IMR-90 (cell line): Measurements from ENCODE around the gene HTRA2. TPM values are rescaled to one million over a fixed set of nuclear protein-coding genes. Genes with fewer than 3 reads are reported as not detected.

Experiments
- ATAC-seq: fragments of 200-7000 bp; cut with Tn5 transposase; 2 replicates; pipeline ENCODE4 v1.9.1; 2020; ENCODE audit warnings: low read depth, mild to moderate bottlenecking, moderate library complexity
- BruUV-seq: library from RNA; stranded (reverse); fragments of 400-500 nt; replicated peaks from 2 replicates; lab custom pipeline; 2021; lab: Mats Ljungman, UMichigan
- CTCF ChIA-PET: fragments of 300-600 bp; formaldehyde crosslinking; extraction: SDS; loops from one replicate; lab custom pipeline; 2021; ENCODE audit warnings: antibody characterized with exemption; lab: Yijun Ruan, JAX
- POLR2A ChIA-PET: fragments of 300-600 bp; sonication (Branson Sonifier 250); formaldehyde crosslinking; loops from one replicate; lab custom pipeline; 2022; ENCODE audit warnings: antibody characterized with exemption; ENCODE audit not compliant: unreplicated experiment; lab: Charles Lee
- DNase-seq: peaks from one replicate; pipeline ENCODE4 v3.0.0; 2013
- H2AFZ ChIP-seq: replicated peaks from 2 replicates; pipeline ENCODE3; 2013; ENCODE audit warnings: low read length, mild to moderate bottlenecking; ENCODE audit not compliant: poor library complexity
- H2AK5ac ChIP-seq: 2 replicates; pipeline ENCODE4 v1.6.1; 2013; ENCODE audit warnings: low read depth, low read length, inconsistent platforms
- H2AK9ac ChIP-seq: replicated peaks from 2 replicates; pipeline ENCODE3; 2013; ENCODE audit warnings: mild to moderate bottlenecking, low read depth, low read length, moderate library complexity; ENCODE audit not compliant: poor library complexity
- H2BK120ac ChIP-seq: 2 replicates; pipeline ENCODE4 v1.6.1; 2013; ENCODE audit warnings: low read depth, low read length, inconsistent platforms
- H2BK15ac ChIP-seq: 3 replicates; pipeline ENCODE4 v1.6.1; 2013; ENCODE audit warnings: low read depth, low read length, inconsistent platforms
- H2BK20ac ChIP-seq: 2 replicates; pipeline ENCODE4 v1.6.1; 2013; ENCODE audit warnings: low read depth, mild to moderate bottlenecking, inconsistent platforms, low read length, moderate library complexity
- H2BK5ac ChIP-seq: 2 replicates; pipeline ENCODE4 v1.6.1; 2013; ENCODE audit warnings: mild to moderate bottlenecking, low read depth, low read length, inconsistent platforms; ENCODE audit not compliant: poor library complexity, severe bottlenecking
- H3K14ac ChIP-seq: replicated peaks from 2 replicates; pipeline ENCODE4 v1.6.1; 2013; ENCODE audit warnings: low read depth, low read length, inconsistent platforms
- H3K18ac ChIP-seq: 2 replicates; pipeline ENCODE4 v1.6.1; 2013; ENCODE audit warnings: low read depth, low read length, control low read depth
- H3K23ac ChIP-seq: 2 replicates; pipeline ENCODE4 v1.6.1; 2013; ENCODE audit warnings: low read depth, low read length, inconsistent platforms
- H3K27ac ChIP-seq: 2 replicates; pipeline ENCODE4 v1.5.1; 2013; ENCODE audit warnings: mild to moderate bottlenecking, control low read depth, low read length; ENCODE audit not compliant: insufficient read depth
- H3K27me3 ChIP-seq: 2 replicates; pipeline ENCODE4 v1.6.1; 2013; ENCODE audit warnings: low read length; ENCODE audit not compliant: control insufficient read depth, insufficient read depth
- H3K36me3 ChIP-seq: 2 replicates; pipeline ENCODE4 v1.6.1; 2013; ENCODE audit warnings: low read length, mixed read lengths; ENCODE audit not compliant: control insufficient read depth, insufficient read depth
- H3K4ac ChIP-seq: 2 replicates; pipeline ENCODE4 v1.6.1; 2013; ENCODE audit warnings: low read depth, low read length, inconsistent platforms
- H3K4me1 ChIP-seq: 2 replicates; pipeline ENCODE4 v1.6.1; 2013; ENCODE audit warnings: low read length, mixed read lengths; ENCODE audit not compliant: control insufficient read depth, insufficient read depth
- H3K4me2 ChIP-seq: 2 replicates; pipeline ENCODE4 v1.6.1; 2013; ENCODE audit warnings: low read depth, mild to moderate bottlenecking, control low read depth, low read length, moderate library complexity
- H3K4me3 ChIP-seq: 2 replicates; pipeline ENCODE4 v1.5.1; 2013; ENCODE audit warnings: low read depth, mild to moderate bottlenecking, control low read depth, low read length, moderate library complexity; ENCODE audit not compliant: insufficient read depth
- H3K56ac ChIP-seq: 2 replicates; pipeline ENCODE4 v1.6.1; 2013; ENCODE audit warnings: low read length, inconsistent platforms; ENCODE audit not compliant: insufficient read depth; ENCODE audit errors: extremely low read depth
- H3K79me1 ChIP-seq, 2 experiments: 2 replicates each; pipeline ENCODE4 v1.6.1; 2013; ENCODE audit warnings: low read length in 2 of 2, inconsistent platforms in 1 of 2, low read depth in 1 of 2
- H3K9ac ChIP-seq: 2 replicates; pipeline ENCODE4 v1.6.1; 2013; ENCODE audit warnings: low read depth, low read length, control low read depth
- H3K9me1 ChIP-seq: 2 replicates; pipeline ENCODE4 v1.6.1; 2013; ENCODE audit warnings: low read length, inconsistent platforms; ENCODE audit not compliant: insufficient read depth
- H3K9me3 ChIP-seq: 2 replicates; pipeline ENCODE4 v1.6.1; 2013; ENCODE audit warnings: low read length; ENCODE audit not compliant: control insufficient read depth, insufficient read depth
- H4K20me1 ChIP-seq: 2 replicates; pipeline ENCODE4 v1.6.1; 2013; ENCODE audit warnings: low read length, inconsistent platforms; ENCODE audit not compliant: insufficient read depth
- H4K5ac ChIP-seq: 2 replicates; pipeline ENCODE4 v1.6.1; 2013; ENCODE audit warnings: mild to moderate bottlenecking, low read depth, low read length, control low read depth
- H4K8ac ChIP-seq, 2 experiments: 2 replicates each; pipeline ENCODE4 v1.6.1; 2013; ENCODE audit warnings: low read depth in 2 of 2, low read length in 2 of 2, control low read depth in 1 of 2, inconsistent platforms in 1 of 2
- H4K91ac ChIP-seq: 2 replicates; pipeline ENCODE4 v1.6.1; 2013; ENCODE audit warnings: low read depth, low read length, inconsistent platforms; ENCODE audit not compliant: insufficient read depth
- ELK1 ChIP-seq: fragments of 150-350 bp; IDR thresholded peaks from 2 replicates; pipeline ENCODE4 v1.6.1; 2016; ENCODE audit warnings: low read depth, mild to moderate bottlenecking, low read length, moderate library complexity, borderline replicate concordance
- WGBS, 2 experiments: methylation state at CpG; one replicate each; pipeline versions ENCODE4 v1.1.5 to v1.1.7; 2013; ENCODE audit warnings: missing lambda C conversion rate in 2 of 2; ENCODE audit not compliant: insufficient read length in 1 of 2; ENCODE audit errors: extremely low coverage in 2 of 2; 5-methylcytosine and 5-hydroxymethylcytosine counted together
- dilution Hi-C: fragments of 300-500 bp; cut with HindIII; formaldehyde crosslinking; loops from one replicate; pipeline ENCODE4 v1.14.3; 2018; ENCODE audit warnings: low sequenced_read_pairs; ENCODE audit not compliant: unreplicated experiment
- in situ Hi-C: fragments of 300-500 bp; cut with MboI; formaldehyde crosslinking; loops from 3 replicates; pipeline ENCODE4 v1.14.3; 2019; ENCODE audit warnings: low sequenced_read_pairs, inconsistent platforms, mixed read lengths
- intact Hi-C: fragments of 100-400 bp; cut with micrococcal nuclease; formaldehyde crosslinking; loops from 2 replicates; pipeline ENCODE4 v1.10.0; 2022
- polyA plus RNA-seq, 3 experiments: library from polyadenylated mRNA; depleted of rRNA; stranded (reverse); fragments of >200 nt; gene quantifications; 2 replicates each; pipeline ENCODE4 v1.2.3, GENCODE V29; 2012; ENCODE audit warnings: low replicate concordance in 1 of 3
- total RNA-seq: library from RNA; depleted of rRNA; stranded (reverse); fragments of >200 nt; gene quantifications from 2 replicates; pipeline ENCODE4 v1.2.3, GENCODE V29; 2012

HTRA2 gene
- total and polyA plus RNA-seq, 2 of the 4 experiments (the other 2 are of a cell fraction): 23.6 to 28.1 TPM

GRCh38 chr2:74489906-74490305, 39.8 kb upstream of the HTRA2 start:
- H2AFZ ChIP-seq: no peak overlapping the region
- TF ChIP-seq ELK1: no peak
- no peak overlapping the region for H2BK5ac ChIP-seq
- H3K79me1 ChIP-seq: peaks cover 15 to 35% of the 10 kb centered on the region in 2 experiments
- H3K4me2 ChIP-seq: no peak overlapping the region
- in situ Hi-C loops (loop anchor here (25.0 kb wide), 1 partner anchor 372 kb away; no protein-coding TSS in a partner anchor), dilution Hi-C loops (no loop called here), intact Hi-C loops (no loop called here)
- no peak overlapping the region for H3K14ac ChIP-seq
- H3K9ac ChIP-seq: no peak overlapping the region
- ATAC-seq (no peak), DNase-seq (no peak)
- H4K8ac ChIP-seq: no peak overlapping the region
- no CpG with 5 or more reads among the region's 9 CpGs for WGBS, 2 experiments
- no peak overlapping the region for H3K18ac ChIP-seq
- no peak overlapping the region for H2AK9ac ChIP-seq
- no peak overlapping the region for H4K5ac ChIP-seq
- H3K36me3 ChIP-seq: peaks cover 45% of the 10 kb centered on the region
- H3K23ac ChIP-seq: no peak overlapping the region
- H3K4me3 ChIP-seq: no peak overlapping the region
- ChIA-PET POLR2A (no interaction called here), CTCF (no interaction called here)
- no peak overlapping the region for H2BK15ac ChIP-seq
- no peak overlapping the region for H3K27ac ChIP-seq
- H3K4me1 ChIP-seq: peaks cover 5% of the 10 kb centered on the region; the same call in 1 of the 2 replicates
- no peaks in the 10 kb centered on the region for H3K9me3 ChIP-seq
- H2BK20ac ChIP-seq: no peak overlapping the region
- H3K56ac ChIP-seq: no peak overlapping the region
- H2AK5ac ChIP-seq: no peak overlapping the region
- no peak overlapping the region for H2BK120ac ChIP-seq
- H3K4ac ChIP-seq: no peak overlapping the region
- no TSS peak for BruUV-seq
- H4K91ac ChIP-seq: no peak overlapping the region
- peaks cover 9% of the 10 kb centered on the region; the same call in 1 of the 2 replicates for H3K9me1 ChIP-seq
- H3K27me3 ChIP-seq: no peaks in the 10 kb centered on the region
- H4K20me1 ChIP-seq: no peaks in the 10 kb centered on the region; the same call in 1 of the 2 replicates
